NCI-H2227 (cell line): Measurements from ENCODE around the gene SINHCAF.

Source experiments
- DNase-seq: peaks from one replicate; lab custom pipeline; 2025; ENCODE audit not compliant: unreplicated experiment; lab: John Stamatoyannopoulos, UW

SINHCAF gene

GRCh38 chr12:31339831-31340622, 14.1 kb upstream of the SINHCAF start:
- no peak for DNase-seq

DNA sequence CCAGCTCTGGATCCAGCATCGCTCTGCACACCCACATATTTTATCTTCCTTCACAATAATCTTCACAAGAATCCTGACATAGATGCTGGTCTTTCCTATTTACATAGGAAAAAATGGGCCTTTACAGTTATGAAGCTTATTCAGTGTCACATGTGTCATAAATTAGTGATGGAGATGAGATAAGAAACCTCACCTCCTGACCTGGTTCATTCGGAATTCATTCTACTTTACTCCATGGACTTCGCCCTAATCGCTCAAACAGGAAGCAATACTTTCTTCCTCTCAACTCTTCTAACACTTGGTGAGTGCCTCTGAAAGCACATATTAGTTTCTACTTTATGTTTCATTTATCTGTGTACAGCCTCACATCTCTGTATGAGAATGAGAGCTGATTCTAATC, 12.0 kb upstream of the SINHCAF start:
- DNase-seq, result no peak

DNA sequence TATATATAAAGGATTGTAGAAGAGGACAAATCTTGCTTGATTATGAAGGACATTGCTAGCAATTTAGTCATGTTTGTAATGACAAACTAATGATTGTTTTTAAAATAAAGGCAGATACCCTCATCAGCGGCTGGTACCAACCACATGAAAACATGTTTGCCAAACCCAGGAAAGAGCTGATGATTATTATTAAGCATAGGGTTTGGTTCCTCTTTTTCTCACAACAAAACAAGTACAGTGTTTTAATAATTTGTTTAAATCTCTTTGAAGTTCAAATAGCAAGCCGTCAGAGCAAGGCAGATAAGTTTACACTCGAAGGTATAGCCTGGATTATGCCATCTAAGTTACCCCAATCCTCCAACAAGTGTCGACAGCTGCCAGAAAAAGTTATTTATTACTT, 5.3 kb upstream of the SINHCAF start:
- no peak for DNase-seq

GRCh38 chr12:31326736-31327659, 1.0 kb upstream of the SINHCAF start:
- peak; percentile 24 for DNase-seq

DNA sequence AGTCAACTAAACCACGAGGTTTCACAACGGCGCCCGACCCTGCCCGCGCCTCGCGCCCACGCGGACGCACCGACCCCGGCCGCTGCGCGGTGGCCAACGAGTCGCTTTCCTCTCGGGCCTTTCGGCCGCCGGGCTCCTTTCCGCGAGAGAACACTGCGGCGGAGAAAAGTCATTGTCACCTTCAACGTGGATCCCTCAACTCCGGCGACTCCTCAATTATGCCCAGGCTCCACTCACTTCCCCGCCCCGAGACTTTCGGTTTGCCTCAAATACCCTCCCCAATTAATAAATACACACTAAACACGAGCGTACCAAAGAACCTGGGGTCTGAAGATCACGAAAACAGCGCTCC, 450 bp downstream of the SINHCAF start:
- DNase-seq, result no peak

DNA sequence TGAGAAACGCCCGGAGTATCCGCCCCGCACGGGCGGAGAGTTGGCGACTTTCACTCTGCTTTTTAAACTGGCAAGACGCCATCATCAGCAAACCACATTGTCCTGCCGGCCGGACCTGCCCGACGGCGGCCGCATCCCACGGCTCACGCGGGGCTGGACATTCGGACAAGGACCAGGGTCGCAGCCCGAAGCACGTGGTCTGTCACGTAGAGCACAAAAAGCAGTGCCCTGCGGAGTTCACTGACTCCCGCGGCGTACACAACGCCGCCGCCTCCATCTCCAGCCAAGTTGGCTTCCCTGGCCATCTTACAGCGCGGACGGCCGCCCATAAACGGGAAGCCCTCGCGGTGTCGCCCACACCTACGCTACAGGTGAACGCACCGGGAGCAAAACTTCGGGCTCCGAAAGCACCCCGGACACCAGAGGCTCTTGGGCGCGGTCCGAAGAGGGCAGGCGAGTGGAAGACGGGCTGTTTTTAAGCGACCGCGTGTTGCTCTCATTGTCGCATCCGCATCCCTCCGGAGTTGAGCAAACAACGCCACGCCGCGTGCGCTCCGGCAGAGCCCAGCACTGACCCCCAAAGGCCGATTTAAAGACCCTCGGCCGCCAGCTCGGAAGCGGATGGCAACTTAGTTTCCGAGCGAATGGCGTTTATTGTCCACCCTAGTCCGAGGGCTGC, 966 bp downstream of the SINHCAF start:
- DNase-seq, result peak; percentile 52

GRCh38 chr12:31324116-31324844, 1.7 kb downstream of the SINHCAF start:
- DNase-seq, result peak; percentile 70

- no peak for DNase-seq
These were observed 2.4 kb downstream of the SINHCAF start for GRCh38 chr12:31323391-31324115.

DNA sequence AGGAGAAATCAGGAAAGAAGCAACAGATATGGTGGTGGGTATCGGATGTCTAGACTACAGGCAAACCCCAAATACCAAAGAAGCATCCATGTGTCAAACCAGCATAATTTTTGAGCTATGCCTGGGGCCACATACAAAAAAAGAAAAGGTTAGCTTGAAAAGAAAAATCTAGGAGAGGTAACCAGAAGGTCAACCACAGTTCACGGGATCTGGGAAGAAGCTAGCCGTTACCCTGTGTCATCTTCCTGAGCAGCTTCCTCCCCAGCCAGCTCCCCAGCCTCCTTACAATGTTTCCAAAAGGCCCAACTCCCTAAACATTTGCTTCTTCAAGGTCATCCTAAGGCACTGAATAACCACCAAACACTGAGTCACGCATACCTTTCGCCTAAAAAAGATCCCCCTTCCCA, 3.1 kb downstream of the SINHCAF start:
- no peak for DNase-seq

DNA sequence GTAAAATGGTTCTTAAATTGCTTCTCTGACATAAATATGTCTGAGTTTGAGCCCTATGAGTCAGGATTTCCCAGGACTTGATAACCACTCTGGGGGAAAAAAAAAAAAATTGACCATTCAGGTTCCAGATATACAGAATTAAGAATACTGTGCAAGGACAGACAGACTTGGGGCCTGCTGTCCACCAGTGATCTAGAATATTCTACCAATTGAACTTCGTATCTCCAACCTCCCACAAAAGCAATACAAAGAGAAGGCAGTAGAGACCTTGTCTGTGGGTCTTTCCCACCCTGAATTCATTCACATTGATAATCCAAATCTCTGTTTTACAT, 4.1 kb downstream of the SINHCAF start:
- DNase-seq, result no peak

GRCh38 chr12:31321186-31321896, 4.6 kb downstream of the SINHCAF start:
- DNase-seq, result no peak

DNA sequence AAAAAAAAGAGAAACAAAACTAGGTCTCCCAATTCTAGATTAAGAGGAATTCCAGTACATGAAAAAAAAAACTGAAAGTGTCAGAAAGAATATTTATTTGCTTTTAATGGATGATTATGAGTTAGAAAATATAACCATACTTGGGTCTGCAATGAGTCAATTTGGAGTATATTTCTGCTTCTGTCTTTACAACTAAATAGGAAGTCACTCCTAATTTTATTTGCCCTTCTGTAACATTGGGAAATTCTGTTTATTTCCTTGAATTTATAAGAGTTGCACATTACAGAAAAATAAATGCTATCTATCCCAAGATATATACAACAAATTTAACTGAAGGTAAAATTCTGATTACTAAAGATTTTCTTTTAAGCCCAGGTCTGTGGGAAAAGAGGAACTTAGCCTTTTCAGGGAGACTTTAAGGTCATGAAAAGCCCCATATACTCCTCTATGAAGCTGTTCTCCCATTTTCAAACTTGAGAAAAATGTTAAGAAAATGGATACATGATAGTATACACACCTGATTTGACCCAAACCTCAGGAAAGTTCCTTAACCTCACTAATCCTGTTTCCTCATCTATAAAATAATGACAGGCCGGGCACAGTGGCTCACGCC, 7.2 kb downstream of the SINHCAF start:
- DNase-seq, result no peak

GRCh38 chr12:31317471-31318395, 8.2 kb downstream of the SINHCAF start:
- DNase-seq, result peak; percentile 44

DNA sequence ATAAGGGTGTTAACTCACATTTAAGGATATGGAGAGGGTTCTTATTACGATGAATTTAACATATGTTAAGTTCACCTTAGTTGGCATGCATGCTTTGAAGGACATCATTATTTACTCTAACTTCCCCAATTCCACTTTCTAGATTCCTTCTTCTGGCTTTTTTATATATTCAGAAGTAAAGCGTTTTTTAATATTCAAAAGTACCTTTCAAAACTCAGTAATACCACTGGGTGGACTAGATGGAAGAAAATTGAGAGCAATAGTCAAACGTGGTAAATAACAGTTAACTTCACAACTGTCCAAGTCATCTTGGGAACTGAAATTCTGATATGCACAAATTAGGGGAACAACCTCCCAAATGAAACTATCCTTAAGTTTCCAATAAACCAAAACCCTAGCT, 9.1 kb downstream of the SINHCAF start:
- DNase-seq, result no peak

- no peak for DNase-seq
These were observed 10.0 kb downstream of the SINHCAF start for GRCh38 chr12:31315784-31316465.

DNA sequence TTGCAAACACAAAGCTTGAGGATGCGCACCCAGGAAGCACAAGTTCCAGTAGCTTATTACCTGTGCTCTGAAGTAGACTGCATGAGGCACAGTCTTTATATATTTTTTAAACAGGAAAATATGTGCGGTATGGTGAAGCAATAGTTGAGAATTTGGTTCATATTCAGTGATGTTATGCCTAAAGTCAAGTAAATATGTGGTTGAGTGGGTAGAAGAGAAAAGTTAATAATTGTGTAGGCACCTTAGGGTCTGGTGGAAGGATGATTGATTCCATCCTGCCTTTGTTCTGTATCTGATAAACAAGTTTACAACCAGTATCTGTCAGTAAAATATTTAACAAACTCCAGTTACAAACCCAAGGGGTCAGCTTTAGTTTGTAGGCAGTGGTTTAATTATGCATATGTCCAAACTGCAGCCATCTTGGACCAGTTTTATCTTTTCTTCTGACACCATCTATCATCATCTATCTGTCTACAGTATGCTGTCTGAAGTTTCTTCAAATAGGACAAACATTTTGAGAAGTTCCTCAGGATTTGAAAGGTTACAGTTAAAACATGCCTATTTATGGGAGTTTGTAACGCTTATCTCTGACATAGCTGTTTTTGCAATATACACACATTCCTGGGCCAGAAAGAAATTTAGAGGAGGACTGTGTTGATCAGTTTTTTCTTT, 10.8 kb downstream of the SINHCAF start:
- no peak for DNase-seq

DNA sequence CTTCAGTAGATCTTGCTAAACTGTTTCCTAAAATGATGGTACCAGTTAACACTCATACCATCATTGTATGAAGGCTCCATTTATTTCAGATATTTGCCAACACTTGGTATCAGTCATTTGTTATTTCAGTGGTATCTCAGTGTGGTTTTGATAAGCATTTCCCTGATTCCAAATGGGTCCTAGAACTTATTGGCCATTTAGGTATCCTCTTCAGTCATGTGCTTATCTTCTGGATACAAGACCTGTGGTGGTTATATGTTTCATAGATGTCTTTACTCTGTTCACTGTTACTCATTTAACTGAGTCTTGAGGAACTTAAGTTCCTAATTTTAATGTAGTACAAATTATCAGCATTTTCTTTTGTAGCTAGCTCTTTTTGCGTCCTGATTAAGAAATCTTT, 13.5 kb downstream of the SINHCAF start:
- DNase-seq, result no peak
